H9 (cell line): Measurements from ENCODE around the gene PSMD5. TPM values are rescaled to one million over a fixed set of nuclear protein-coding genes. Genes with fewer than 3 reads are reported as not detected.

Source experiments
- DNase-seq: peaks from one replicate; pipeline ENCODE4 v3.0.0-alpha.2; 2017
- H2AFZ ChIP-seq: one replicate; pipeline ENCODE4 v1.6.1; 2013; ENCODE audit warnings: mild to moderate bottlenecking, low read length, control low read depth, moderate library complexity
- H2AK5ac ChIP-seq: 2 replicates; pipeline ENCODE4 v1.6.1; 2013; ENCODE audit warnings: low read length, control low read depth, mixed read lengths; ENCODE audit not compliant: insufficient read length
- H2BK120ac ChIP-seq: one replicate; pipeline ENCODE4 v1.6.1; 2013; ENCODE audit warnings: low read depth, mild to moderate bottlenecking, low read length, control low read depth, inconsistent platforms; ENCODE audit not compliant: poor library complexity, severe bottlenecking
- H2BK12ac ChIP-seq: 2 replicates; pipeline ENCODE4 v1.6.1; 2013; ENCODE audit warnings: low read length, control low read depth, mixed read lengths, low read depth; ENCODE audit not compliant: insufficient read length
- H2BK15ac ChIP-seq: 2 replicates; pipeline ENCODE4 v1.6.1; 2013; ENCODE audit warnings: low read depth, low read length, control low read depth
- H2BK20ac ChIP-seq: one replicate; pipeline ENCODE4 v1.6.1; 2013; ENCODE audit warnings: low read depth, mild to moderate bottlenecking, low read length, control low read depth, inconsistent platforms; ENCODE audit not compliant: poor library complexity, severe bottlenecking
- H2BK5ac ChIP-seq: 2 replicates; pipeline ENCODE4 v1.6.1; 2013; ENCODE audit warnings: low read length, control low read depth, mixed read lengths; ENCODE audit not compliant: insufficient read length
- H3K14ac ChIP-seq: 2 replicates; pipeline ENCODE4 v1.6.1; 2013; ENCODE audit warnings: low read length, control low read depth; ENCODE audit not compliant: insufficient read depth
- H3K18ac ChIP-seq: 2 replicates; pipeline ENCODE4 v1.6.1; 2013; ENCODE audit warnings: low read depth, mild to moderate bottlenecking, mixed read lengths, low read length, control low read depth; ENCODE audit not compliant: insufficient read length
- H3K23ac ChIP-seq: 2 replicates; pipeline ENCODE4 v1.6.1; 2013; ENCODE audit warnings: low read length, control low read depth, mixed read lengths, low read depth; ENCODE audit not compliant: insufficient read length
- H3K23me2 ChIP-seq: 2 replicates; pipeline ENCODE4 v1.6.1; 2013; ENCODE audit warnings: low read depth, mild to moderate bottlenecking, mixed read lengths, low read length, control low read depth; ENCODE audit not compliant: insufficient read length, poor library complexity, severe bottlenecking
- H3K27ac ChIP-seq: 2 replicates; pipeline ENCODE4 v1.5.1; 2013; ENCODE audit warnings: low read length, control low read depth, mixed read lengths, low read depth; ENCODE audit not compliant: insufficient read length
- H3K27me3 ChIP-seq: 2 replicates; pipeline ENCODE4 v1.6.1; 2013; ENCODE audit warnings: low read length, control low read depth, inconsistent platforms; ENCODE audit not compliant: insufficient read depth
- H3K4ac ChIP-seq: 2 replicates; pipeline ENCODE4 v1.6.1; 2013; ENCODE audit warnings: low read depth, mild to moderate bottlenecking, control low read depth, inconsistent platforms, low read length, moderate library complexity
- H3K4me1 ChIP-seq: 2 replicates; pipeline ENCODE4 v1.6.1; 2013; ENCODE audit warnings: low read length, control low read depth, inconsistent platforms; ENCODE audit not compliant: insufficient read depth
- H3K4me2 ChIP-seq: 2 replicates; pipeline ENCODE4 v1.6.1; 2013; ENCODE audit warnings: low read length, control low read depth, mixed read lengths; ENCODE audit not compliant: insufficient read length, insufficient read depth
- H3K56ac ChIP-seq: 2 replicates; pipeline ENCODE4 v1.6.1; 2013; ENCODE audit warnings: low read depth, mild to moderate bottlenecking, mixed read lengths, low read length, control low read depth; ENCODE audit not compliant: insufficient read length
- H3K79me1 ChIP-seq: 2 replicates; pipeline ENCODE4 v1.6.1; 2013; ENCODE audit warnings: low read depth, mild to moderate bottlenecking, moderate library complexity, low read length, control low read depth, inconsistent platforms; ENCODE audit not compliant: insufficient read depth, poor library complexity, severe bottlenecking
- H3K79me2 ChIP-seq: 2 replicates; pipeline ENCODE4 v1.6.1; 2013; ENCODE audit warnings: low read length, control low read depth, inconsistent platforms; ENCODE audit not compliant: insufficient read depth
- H3K9ac ChIP-seq: 2 replicates; pipeline ENCODE4 v1.6.1; 2013; ENCODE audit warnings: low read length, control low read depth, mixed read lengths; ENCODE audit not compliant: insufficient read length; ENCODE audit errors: extremely low read depth
- H3K9me3 ChIP-seq: one replicate; pipeline ENCODE4 v1.6.1; 2013; ENCODE audit warnings: low read depth, low read length, inconsistent platforms; ENCODE audit not compliant: control insufficient read depth
- H3T11ph ChIP-seq: one replicate; pipeline ENCODE4 v1.6.1; 2013; ENCODE audit warnings: mild to moderate bottlenecking, low read length, control low read depth, inconsistent platforms
- H4K20me1 ChIP-seq: one replicate; pipeline ENCODE4 v1.6.1; 2013; ENCODE audit not compliant: control insufficient read depth, insufficient read length, insufficient read depth
- H4K5ac ChIP-seq: 2 replicates; pipeline ENCODE4 v1.6.1; 2013; ENCODE audit warnings: low read depth, mild to moderate bottlenecking, mixed read lengths, low read length, control low read depth; ENCODE audit not compliant: insufficient read length
- H4K8ac ChIP-seq: replicated peaks from 2 replicates; pipeline ENCODE4 v1.6.1; 2013; ENCODE audit warnings: low read length, control low read depth, mixed read lengths, low read depth; ENCODE audit not compliant: insufficient read length
- H4K91ac ChIP-seq: 2 replicates; pipeline ENCODE4 v1.6.1; 2013; ENCODE audit warnings: low read depth, mild to moderate bottlenecking, moderate library complexity, mixed read lengths, low read length, control low read depth; ENCODE audit not compliant: insufficient read length
- H3K27ac Mint-ChIP-seq, 3 experiments: 2 replicates in 2 of 3; 3 replicates in 1 of 3; pipeline ENCODE4 v1.8.0; 2020 to 2021; ENCODE audit warnings: mixed read lengths in 3 of 3, mild to moderate bottlenecking in 1 of 3, moderate library complexity in 1 of 3
- H3K27me3 Mint-ChIP-seq: 2 replicates; pipeline ENCODE4 v1.8.0; 2021; ENCODE audit warnings: low read depth, mild to moderate bottlenecking, moderate library complexity, mixed read lengths
- H3K36me3 Mint-ChIP-seq, 3 experiments: 2 replicates in 2 of 3; 3 replicates in 1 of 3; pipeline ENCODE4 v1.8.0; 2020 to 2021; ENCODE audit warnings: low read depth in 3 of 3, mixed read lengths in 3 of 3; ENCODE audit not compliant: insufficient read depth in 1 of 3
- H3K4me1 Mint-ChIP-seq, 2 experiments: 2 replicates each; pipeline ENCODE4 v1.8.0; 2020; ENCODE audit warnings: mixed read lengths in 2 of 2
- H3K4me3 Mint-ChIP-seq, 2 experiments: 2 replicates in 1 of 2; 3 replicates in 1 of 2; pipeline ENCODE4 v1.8.0; 2020 to 2021; ENCODE audit warnings: mild to moderate bottlenecking in 2 of 2, mixed read lengths in 2 of 2, moderate library complexity in 1 of 2
- H3K9me3 Mint-ChIP-seq, 2 experiments: 2 replicates in 1 of 2; 3 replicates in 1 of 2; pipeline ENCODE4 v1.8.0; 2020; ENCODE audit warnings: mild to moderate bottlenecking in 2 of 2, mixed read lengths in 2 of 2, moderate library complexity in 1 of 2
- CTCF ChIP-seq: fragments of 200-600 bp; sonication (generic); conservative IDR thresholded peaks from 3 replicates; pipeline ENCODE4 v1.8.0; 2021; ENCODE audit warnings: antibody characterized with exemption, mild to moderate bottlenecking
- WGBS: extraction: QIAGEN DNeasy Blood & Tissue Kit; methylation state at CpG from one replicate; pipeline ENCODE4 v1.1.7; 2013; ENCODE audit warnings: missing lambda C conversion rate, low lambda C conversion rate, mixed read lengths; ENCODE audit not compliant: insufficient read length; ENCODE audit errors: extremely low coverage; 5-methylcytosine and 5-hydroxymethylcytosine counted together
- total RNA-seq: library from RNA; stranded (reverse); gene quantifications from 2 replicates; pipeline ENCODE4 v1.2.1, GENCODE V29; 2021

Gene PSMD5
- total RNA-seq, 1 experiment from 2014 or later: 64.9 TPM

- H3K79me2 ChIP-seq: no peaks in the 10 kb centered on the region
- H2BK5ac ChIP-seq: no peak overlapping the region
- no peak overlapping the region for H2BK20ac ChIP-seq
- Mint-ChIP-seq H3K4me3 (no peak overlapping the region), H3K27me3 (no peaks in the 10 kb centered on the region), H3K27ac (peak overlapping the region in 1 of 3 experiments; percentile 63; a peak in 2 of 7 replicates), H3K9me3 (no peaks in the 10 kb centered on the region), H3K36me3 (peaks cover 27 to 65% (median 55%) of the 10 kb centered on the region in 3 experiments; a peak in 6 of 7 replicates), H3K4me1 (no peaks in the 10 kb centered on the region)
- H3K56ac ChIP-seq: no peak overlapping the region
- no peak overlapping the region for H3K14ac ChIP-seq
- H3K9ac ChIP-seq: no peak overlapping the region
- H2AK5ac ChIP-seq: no peak overlapping the region
- H2BK12ac ChIP-seq: no peak overlapping the region
- no peaks in the 10 kb centered on the region for H3K9me3 ChIP-seq
- no peak overlapping the region for H2BK15ac ChIP-seq
- no peak overlapping the region for H3K4ac ChIP-seq
- no peak overlapping the region for H4K8ac ChIP-seq
- no peak for TF ChIP-seq CTCF
- no peaks in the 10 kb centered on the region for H3K23me2 ChIP-seq
- no peak overlapping the region for H4K5ac ChIP-seq
- DNase-seq: no peak
- H4K20me1 ChIP-seq: no peaks in the 10 kb centered on the region
- no peak overlapping the region for H3K4me2 ChIP-seq
- H3K4me1 ChIP-seq: no peaks in the 10 kb centered on the region
- no peaks in the 10 kb centered on the region for H3K27me3 ChIP-seq
- no peak overlapping the region for H3K18ac ChIP-seq
- no peaks in the 10 kb centered on the region for H3K79me1 ChIP-seq
- no CpG with 5 or more reads among the region's 5 CpGs for WGBS
- no peak overlapping the region for H3K27ac ChIP-seq
- H3K23ac ChIP-seq: no peak overlapping the region
- H2AFZ ChIP-seq: no peak overlapping the region
- H2BK120ac ChIP-seq: no peak overlapping the region
- no peak overlapping the region for H4K91ac ChIP-seq
- H3T11ph ChIP-seq: no peak overlapping the region
Observed at GRCh38 chr9:120775859-120776258, 66.9 kb downstream of the PSMD5 start.
